ENCODE results near the gene P2RX1.
"Not testable (repeated sequence)": the region's sequence is repeated elsewhere in the genome, so short reads cannot be mapped to it uniquely, and the experiment has no call there.

P2RX1 gene

GRCh38 chr17:3951420-3951819 is 35.2 kb upstream of the P2RX1 start:
- no peak for DNase-seq

GRCh38 chr17:3951003-3951402 is 34.7 kb upstream of the P2RX1 start:
- no peak for DNase-seq

GRCh38 chr17:3950584-3950983 is 34.3 kb upstream of the P2RX1 start:
- no peak for DNase-seq

- DNase-seq = no peak
Measured at GRCh38 chr17:3949418-3949817, 33.2 kb upstream of the P2RX1 start.

- DNase-seq = not testable (repeated sequence)
Measured at GRCh38 chr17:3948551-3948950, 32.3 kb upstream of the P2RX1 start.

GRCh38 chr17:3947318-3947810 is 31.1 kb upstream of the P2RX1 start:
- no peak for DNase-seq

GRCh38 chr17:3946711-3947235 is 30.5 kb upstream of the P2RX1 start:
- DNase-seq = no peak

GRCh38 chr17:3944485-3945388 is 28.5 kb upstream of the P2RX1 start:
- DNase-seq = no peak

- no peak for DNase-seq
Measured at GRCh38 chr17:3943240-3943891, 27.1 kb upstream of the P2RX1 start.

- DNase-seq = no peak
Measured at GRCh38 chr17:3940965-3941698, 24.9 kb upstream of the P2RX1 start.

- no peak for DNase-seq
Measured at GRCh38 chr17:3937359-3937758, 21.1 kb upstream of the P2RX1 start.

GRCh38 chr17:3935825-3936355 is 19.6 kb upstream of the P2RX1 start:
- DNase-seq = no peak

GRCh38 chr17:3935140-3935542 is 18.9 kb upstream of the P2RX1 start:
- DNase-seq = no peak

- DNase-seq = no peak
Measured at GRCh38 chr17:3929764-3930163, 13.5 kb upstream of the P2RX1 start.

- DNase-seq = no peak
Measured at GRCh38 chr17:3929181-3929580, 12.9 kb upstream of the P2RX1 start.

GRCh38 chr17:3928406-3928805 is 12.1 kb upstream of the P2RX1 start:
- no peak for DNase-seq

- no peak for DNase-seq
Measured at GRCh38 chr17:3927628-3928340, 11.5 kb upstream of the P2RX1 start.

- DNase-seq = no peak
Measured at GRCh38 chr17:3926860-3927627, 10.8 kb upstream of the P2RX1 start.

GRCh38 chr17:3925684-3926485 is 9.6 kb upstream of the P2RX1 start:
- DNase-seq = no peak

GRCh38 chr17:3924512-3925350 is 8.5 kb upstream of the P2RX1 start:
- no peak for DNase-seq

All from NCI-H1436 treated with DMSO at 0.1 percent for 48 hours (cell line).